ENCODE measurements around the gene COPA.
"Not testable (repeated sequence)": the region's sequence is repeated elsewhere in the genome, so short reads cannot be mapped to it uniquely, and the experiment has no call there.

COPA gene

DNA sequence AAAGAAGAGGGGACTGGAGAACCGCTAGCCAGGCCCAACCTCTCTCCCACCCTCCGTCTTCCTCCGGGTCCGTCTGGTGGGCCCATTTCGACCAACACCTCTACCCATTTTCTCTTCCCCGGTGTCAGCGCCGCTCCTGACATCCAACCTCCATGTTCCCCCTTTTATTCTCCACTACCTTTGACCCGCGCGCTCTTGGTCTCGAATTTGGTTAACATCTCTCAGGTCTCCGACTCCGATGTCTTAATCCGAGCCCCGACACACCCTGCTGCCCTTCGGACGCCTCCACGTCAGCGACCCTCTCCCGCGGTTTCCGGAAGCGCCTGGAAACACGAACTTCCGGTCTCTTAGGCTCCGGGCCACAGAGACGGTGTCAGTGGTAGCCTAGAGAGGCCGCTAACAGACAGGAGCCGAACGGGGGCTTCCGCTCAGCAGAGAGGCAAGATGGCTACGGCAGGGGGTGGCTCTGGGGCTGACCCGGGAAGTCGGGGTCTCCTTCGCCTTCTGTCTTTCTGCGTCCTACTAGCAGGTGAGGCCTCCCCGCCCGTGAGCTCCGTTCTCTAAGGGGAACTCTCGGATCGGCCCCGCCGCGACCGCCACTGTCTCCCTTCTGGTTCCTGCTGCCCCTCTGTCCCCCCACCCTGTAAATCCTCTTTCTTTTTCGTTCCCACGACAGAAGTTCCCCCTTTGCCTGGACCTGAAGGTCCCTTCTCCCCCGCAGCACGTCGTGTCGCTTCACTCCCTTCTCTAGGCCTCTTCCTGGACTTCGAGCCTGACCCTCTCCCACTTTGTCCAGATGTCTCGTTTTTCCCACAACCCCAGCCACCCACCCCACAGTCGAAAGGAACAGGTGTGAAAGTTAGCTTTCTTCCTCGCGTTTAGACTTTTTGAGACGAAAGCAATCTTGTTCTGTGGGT, at the start of gene COPA, which contains the start of gene NCSTN:
Gene COPA (minus strand): TSS at position 298 of the 917 bp plus-strand sequence. CDS start 80 bp downstream, at position 218.
Gene NCSTN (plus strand): TSS at position 431 of the 917 bp plus-strand sequence. CDS start 14 bp downstream, at position 445.
- peak; percentile 96 for DNase-seq

DNA sequence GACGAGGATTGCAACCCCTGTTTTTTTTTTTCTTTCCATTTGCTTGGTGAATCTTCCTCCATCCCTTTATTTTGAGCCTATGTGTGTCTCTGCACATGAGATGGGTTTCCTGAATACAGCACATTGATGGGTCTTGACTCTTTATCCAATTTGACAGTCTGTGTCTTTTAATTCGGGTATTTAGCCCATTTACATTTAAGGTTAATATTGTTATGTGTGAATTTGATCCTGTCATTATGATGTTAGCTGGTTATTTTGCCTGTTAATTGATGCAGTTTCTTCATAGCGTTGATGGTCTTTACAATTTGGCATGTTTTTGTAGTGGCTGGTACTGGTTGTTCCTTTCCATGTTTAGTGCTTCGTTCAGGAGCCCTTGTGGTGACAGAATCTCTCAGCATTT, 45.4 kb upstream of the COPA start:
- not testable (repeated sequence) for DNase-seq

DNA sequence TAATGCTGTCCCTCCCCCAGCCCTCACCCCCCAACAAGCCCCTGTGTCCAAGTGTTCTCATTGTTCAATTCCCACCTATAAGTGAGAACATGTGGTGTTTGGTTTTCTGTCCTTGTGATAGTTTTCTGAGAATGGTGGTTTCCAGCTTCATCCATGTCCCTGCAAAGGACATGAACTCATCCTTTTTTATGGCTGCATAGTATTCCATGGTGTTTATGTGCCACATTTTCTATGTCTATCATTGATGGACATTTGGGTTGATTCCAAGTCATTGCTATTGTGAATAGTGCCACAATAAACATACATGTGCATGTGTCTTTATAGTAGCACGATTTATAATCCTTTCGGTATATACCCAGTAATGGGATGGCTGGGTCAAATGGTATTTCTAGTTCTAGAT, 41.8 kb upstream of the COPA start:
- not testable (repeated sequence) for DNase-seq

DNA sequence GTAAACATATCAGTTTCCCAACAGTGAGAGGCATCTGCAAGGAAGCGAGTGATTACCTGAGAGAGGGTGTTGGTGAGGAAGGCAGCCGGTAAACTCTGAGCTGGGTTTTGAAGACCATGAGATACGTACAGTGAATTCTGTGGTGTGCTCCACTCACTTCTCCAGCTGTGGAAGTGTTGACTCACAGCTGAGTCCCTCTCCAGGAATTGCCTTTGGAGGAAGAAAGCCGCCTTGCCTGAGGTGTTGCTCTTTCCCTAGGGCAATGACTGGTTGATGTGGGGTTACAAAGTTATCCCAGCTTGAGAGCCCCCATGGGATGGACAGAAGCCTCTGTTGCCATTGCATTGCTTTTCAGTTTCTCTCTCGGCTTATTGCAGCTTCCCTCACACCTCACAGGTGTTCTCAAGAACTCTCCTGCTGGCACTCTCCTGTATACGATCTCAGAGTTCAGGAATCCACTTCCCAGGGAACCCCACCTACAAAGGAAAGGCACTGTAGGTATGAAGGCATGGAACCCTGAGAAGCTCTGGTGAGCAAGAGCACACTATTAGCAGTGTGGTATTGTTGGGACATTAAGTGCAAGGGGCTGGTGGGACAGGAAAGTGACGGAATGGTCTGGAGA, 34.6 kb upstream of the COPA start:
- peak; percentile 77 for DNase-seq

DNA sequence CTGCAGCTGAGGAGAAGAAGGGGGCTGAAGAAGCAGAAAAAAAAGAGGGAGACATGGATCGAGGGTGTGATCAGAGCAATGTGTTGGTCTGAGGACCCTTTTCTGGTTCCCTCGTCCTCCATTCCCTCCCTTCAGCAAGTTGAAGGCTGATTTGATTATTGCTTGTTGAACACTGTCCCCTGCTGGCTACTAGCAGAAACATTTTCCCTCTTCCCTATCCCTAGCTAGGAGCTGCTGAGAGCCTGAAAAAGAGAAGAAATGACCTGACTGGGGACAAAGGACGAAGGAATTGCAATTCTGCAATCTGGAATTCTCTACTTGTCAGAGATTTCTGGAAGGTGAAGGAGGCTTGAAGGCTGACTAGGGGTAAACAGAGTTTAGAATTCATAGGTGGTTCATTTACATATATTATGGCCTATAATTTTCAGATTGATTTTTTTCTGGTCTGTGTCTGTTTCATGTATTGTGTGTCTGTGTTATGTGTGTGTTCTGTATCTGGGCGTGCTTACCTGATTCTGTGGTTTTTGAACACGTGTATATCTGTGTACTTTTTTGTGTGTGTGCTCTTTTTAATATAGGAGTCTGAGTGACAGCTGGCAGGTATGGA, 33.6 kb upstream of the COPA start:
- DNase-seq, result peak; percentile 73

DNA sequence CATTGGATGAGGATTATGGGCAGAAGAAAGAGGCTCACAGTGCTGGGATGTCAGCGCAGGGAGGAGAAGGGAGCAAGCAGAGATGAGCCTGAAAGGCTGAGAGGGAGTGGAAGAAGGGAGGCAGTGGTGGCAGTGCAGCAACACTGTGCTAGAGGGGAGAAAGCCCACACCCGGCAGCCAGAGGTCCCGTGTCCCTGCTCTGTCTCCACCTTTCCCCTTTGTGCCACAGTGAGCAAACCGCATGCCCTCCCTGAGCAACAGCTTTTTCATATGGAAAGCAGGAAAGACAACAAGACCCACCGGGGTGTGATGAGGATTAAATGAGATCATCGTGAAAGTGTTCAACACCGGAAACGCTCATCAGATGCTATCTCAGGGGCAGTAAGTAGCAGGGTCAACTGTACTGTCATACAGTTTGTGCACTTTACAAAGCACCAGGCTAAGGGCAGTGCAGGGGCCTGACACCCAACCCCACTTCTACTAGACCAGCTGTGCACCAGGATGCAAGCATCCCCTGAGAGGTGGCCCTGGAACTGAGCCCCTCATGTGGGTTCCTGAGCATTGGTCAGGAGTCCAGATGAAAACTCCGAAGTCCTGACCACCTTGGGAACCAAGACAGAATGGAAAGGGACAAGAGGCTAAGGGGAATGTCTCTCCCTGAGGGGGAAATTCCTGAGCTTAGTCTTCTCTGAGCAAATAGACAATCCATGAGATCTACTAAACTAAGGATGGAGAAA, 32.9 kb upstream of the COPA start:
- DNase-seq, result peak; percentile 84

DNA sequence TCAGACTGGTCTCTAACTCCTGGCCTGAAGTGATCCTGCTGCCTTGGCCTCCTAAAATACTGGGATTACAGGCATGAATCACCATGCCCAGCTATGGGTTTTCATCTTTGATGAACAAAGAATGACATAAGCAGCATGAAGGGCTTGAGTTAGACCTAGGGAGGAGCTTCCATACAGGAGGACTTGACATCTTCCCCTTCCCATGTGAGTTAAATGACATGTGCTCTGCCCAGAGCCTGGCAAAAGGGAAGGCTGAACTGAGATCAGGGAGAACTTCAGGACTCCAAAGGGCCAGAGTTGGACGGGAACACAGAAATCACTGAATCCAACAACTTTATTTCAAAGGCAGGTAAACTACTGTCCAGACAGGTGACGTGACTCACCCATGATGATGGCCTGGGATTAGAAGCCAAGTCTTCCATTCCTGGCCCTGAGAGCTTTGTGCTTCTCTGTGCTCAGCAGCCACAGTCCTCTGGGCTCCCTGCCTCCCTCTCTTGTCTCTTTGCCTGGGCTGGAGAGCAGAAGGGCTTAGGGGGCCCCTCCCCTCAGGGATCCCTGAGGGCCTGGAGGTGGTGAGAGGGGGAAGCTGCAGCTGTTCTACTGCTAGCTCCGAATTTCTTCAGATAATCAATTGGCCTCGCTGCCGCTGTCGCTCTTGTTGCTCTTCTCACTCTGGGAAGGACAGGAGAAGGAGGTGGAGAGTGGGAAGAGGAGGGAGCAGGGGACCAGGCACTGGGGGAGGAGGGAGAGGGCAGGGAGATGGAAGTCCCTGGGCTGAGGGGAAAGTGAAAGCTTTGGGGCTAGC, 31.5 kb upstream of the COPA start:
- DNase-seq, result peak; percentile 9

DNA sequence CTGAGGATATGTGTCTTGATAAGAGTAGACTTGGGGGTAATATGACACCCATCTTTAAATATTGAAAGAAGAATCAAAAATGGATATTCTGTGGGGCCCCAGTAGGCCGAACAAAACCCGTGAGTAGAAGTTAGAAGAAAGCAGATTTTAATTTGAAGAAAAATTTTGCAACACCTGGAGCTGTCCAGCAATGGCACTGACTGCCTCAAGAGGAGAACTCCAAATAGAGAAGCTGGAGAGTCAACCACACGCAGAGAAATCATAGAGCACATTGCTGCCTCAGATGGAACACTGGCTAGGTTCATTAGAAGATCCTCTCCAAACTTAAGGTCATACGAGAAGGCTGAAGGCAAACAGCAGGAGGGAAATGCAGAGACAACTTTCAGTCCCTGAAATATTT, 30.6 kb upstream of the COPA start:
- no peak for DNase-seq

DNA sequence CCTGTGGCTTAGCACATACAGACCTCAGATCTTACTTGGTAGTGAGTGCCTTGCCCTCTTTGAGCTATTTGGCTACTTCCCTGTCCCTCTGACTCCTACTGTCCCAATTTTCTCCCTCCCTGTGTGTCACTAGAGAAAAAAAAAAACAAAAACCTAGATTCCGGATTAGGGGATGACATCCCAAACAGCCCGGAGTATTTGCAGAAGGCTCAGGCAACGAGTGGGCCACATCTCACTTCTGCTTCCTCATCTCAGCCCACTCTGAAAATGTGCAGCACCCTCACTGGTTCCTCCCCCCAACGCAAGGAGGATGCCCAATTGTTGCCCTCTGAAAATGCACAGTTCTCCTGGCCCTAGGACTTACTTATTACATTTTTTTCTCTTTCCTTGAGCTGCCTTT, 28.7 kb upstream of the COPA start:
- no peak for DNase-seq

DNA sequence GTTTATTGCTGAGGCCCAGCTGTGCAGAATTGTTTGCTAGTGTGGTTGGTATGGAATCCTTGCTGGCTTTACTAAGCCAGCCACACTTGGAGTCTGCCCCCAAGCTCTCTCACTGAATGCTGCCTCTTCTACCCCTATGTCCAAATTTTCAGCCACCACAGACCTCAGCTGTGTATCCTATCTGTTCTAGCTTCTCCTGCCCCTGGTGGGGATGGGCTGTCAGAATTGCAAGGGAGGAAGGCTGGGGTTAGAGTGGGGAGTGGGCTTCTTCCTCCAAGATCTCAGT, 28.2 kb upstream of the COPA start:
- DNase-seq, result no peak

DNA sequence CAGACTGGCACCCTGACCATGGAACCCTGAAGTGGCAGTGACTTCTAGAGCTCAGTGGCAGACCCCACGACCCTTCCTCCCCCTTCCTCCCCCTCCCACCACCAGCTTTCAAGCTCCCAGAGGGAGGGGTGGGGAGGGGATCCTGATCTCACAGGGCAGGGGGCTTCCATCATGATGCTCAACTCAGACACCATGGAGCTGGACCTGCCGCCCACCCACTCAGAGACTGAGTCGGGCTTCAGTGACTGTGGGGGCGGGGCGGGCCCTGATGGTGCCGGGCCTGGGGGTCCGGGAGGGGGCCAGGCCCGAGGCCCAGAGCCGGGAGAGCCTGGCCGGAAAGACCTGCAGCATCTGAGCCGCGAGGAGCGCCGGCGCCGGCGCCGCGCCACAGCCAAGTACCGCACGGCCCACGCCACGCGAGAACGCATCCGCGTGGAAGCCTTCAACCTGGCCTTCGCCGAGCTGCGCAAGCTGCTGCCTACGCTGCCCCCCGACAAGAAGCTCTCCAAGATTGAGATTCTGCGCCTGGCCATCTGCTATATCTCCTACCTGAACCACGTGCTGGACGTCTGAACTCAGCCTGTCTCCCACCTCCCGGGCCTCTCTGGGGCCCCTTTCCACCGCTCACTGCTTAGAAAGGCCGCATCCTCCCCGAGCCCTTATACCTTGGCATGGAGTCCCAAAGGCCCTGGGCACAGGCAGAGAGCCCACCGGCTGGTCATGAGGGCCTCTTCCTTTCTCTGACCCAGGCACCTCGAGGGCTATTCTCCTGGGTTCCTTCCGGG, 27.7 kb upstream of the COPA start:
- no peak for DNase-seq

DNA sequence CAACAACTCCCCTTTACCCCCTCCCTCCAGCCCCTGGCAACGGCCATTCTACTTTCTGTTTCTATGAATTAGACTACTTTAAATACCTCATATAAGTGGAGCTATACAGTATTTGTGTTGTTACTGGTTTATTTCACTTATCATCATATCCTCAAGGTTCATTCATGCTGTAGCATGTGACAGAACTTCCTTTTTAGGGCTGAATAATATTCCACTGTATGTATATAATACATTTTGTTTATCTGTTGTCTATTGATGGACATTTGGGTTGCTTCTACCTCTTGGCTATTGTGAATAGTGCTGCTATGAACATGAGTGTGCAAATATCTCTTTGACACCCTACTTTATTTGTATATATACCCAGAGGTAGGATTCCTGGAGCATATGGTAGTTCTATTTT, 26.0 kb upstream of the COPA start:
- no peak for DNase-seq

DNA sequence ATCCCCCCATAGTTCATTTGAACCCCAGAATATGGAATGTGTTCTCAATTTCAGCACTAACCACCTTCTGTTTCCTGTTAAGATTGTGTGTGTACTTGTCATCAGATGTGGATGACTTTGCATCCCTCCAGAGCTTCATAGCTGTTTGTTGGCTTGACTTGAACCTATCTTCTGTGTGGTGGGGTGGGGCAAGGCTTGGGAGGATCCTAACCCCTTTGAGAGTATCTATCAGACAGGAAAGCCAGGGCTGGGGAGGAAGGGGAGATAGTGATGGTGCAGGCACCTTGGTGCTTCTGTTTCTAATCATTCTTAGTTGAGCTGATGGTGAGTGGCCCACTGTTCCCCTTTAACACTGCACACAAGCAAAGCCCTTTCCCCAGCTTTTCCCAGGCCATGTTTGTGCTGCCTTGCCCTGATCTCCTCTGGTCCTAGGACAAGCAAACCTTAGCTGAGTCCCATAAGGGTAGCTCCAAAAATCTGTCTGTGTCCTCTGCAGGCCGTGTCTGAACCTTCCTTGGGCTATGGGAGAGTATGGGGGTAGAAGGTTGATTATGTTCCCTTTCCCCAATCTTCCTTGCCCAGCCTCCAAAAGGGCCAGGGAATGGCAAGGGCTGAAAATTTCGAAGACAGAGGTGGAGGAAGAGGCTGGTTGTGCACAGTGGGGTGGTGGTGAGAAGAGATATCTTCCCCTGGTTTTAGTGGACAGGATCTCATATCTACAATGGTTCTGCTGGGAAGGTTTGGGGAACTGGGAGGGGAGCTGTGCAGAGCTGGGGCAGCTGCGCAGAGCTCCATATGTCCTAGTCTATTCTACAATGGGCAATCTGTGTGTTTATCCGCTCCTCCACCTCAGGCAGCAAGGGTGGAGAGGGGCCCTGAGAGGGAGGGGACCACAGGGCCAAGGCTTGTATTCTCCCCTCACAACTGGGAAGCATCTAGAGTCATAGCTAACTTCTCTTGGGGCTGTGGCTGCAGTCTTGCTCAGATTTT, 25.2 kb upstream of the COPA start:
- DNase-seq, result no peak

DNA sequence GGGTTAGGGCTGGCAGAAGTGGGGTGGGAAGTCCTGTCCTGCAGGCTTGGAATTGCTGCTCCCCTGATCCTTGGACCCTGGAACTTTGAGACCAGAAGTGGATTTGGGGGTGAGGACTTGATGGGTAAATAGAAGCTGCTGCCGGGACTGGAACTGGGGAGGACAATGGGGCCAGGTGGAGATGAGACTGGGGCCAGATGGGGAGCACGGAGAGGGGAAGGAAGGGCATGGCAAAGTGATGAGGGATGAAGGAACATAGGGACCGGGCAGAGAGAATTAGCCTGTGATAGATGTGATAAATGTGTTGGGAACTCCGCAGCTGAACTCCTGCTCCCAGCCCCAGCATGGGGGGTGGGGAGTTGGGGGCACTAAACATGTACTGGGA, 24.5 kb upstream of the COPA start:
- no peak for DNase-seq

DNA sequence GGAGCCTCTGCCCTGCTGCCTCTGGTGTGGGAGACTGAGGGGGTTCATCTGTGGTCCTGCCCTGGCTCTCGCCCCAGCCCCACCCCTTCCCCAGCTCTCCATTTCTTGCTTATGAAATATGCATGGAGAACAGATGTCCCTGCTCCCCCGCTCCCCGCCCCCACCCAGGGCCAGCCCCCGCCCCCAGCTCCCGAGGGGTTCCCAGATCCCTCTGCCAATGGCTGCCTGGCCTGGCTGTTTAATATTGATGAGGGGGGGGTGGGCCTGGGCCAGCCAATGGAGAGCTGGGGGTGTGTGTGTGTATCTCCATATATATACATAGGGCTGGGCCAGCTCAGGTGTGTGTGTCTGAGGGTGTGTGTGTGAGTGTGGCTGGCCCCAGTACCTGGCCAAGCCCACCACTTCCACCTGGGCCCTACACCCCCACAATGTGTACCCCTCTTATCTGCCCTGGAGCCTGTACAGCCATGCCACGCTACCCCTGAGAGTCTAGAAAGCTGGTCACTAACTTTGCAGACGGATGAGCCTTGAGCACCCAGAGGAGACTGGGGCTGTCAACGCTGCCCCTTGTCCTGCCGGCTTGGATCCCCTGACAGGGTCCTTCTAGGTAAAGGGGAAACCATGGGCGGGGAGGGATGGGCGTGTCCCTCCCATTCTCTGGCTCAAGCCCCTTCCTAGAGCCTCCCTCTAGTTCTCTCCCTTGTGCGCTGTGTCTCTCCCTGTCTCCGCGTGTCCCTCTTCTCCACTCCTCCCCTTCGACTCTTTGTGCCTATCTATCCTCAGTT, 23.9 kb upstream of the COPA start, which contains the start of gene NHLH1:
Gene NHLH1 (plus strand): TSS at position 341 of the 785 bp plus-strand sequence. CDS start 3,661 bp downstream, outside the sequence.
- no peak for DNase-seq

DNA sequence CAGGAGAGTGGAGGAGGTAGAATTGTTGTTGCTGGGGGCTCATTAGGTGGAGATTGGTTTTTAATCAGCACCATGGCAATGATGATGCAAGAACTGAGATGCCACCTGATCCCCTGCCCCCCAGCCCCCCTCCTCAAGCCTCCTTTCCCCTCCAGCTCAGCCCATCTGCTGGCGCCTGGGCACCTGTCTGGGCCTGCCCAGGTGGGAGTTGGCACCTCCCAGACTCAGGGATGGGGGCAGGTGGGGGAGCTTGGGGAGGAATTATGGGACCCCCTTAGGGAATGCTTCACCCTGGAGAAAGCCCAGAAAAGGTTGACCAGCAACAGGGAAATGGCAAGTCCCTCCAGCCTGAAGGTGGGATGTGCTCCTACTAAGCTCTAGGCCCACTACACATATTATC, 22.3 kb upstream of the COPA start:
- DNase-seq, result no peak

DNA sequence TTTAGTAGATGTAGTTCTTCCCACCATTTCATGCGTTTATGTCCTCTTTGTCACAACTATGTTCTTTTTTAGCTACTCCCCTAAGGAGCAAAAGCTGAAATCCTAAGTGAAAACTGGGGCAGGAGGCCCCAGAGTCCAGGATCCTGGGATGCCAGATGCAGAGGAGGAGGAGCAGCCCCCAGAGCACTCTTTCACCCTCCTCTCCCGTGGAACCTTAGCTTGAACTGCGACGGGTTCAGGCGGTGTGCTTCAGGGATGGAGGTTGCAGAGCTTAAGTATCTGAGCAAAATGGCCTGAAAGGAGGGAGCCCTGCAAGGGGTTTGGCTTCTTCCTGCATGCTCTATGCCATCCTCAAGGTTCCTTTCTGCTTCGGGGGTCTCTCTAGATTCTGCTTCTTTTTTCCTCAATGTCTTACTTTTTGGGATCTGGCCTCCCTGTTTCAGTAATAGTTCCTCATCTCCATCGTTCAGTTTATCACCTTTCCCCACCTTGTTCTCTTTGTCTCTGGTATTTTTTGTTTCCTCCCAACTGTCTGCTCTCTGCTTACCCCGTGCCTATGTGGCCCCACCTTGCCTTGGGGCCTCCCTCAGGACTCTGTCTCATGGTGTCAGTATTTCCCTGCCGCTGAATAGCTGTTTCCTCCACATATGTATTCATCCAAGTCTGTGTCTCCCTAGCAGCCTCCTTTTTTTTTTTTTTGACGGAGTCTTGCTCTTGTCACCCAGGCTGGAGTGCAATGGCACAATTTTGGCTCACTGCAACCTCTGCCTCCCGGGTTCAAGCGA, 21.1 kb upstream of the COPA start:
- DNase-seq, result no peak

DNA sequence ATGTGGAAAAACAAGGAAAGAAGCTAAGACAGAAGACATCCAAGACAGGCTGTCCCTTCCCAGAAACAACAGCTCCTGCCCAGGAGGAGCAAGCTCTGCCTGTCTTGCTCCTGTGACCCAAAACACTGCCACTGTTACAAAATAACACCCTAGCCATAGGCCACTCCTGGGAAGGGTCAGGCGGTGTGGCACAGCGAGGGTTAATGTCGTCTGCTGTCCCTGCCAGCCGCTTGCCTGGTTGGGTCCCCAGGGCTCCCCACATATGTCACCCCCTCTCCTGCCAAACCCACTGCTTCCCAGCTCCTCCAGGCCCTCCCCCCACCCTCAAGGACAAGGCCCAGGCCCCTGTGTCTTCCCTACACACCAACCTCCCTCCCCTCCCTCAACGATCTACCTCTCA, 20.0 kb upstream of the COPA start:
- DNase-seq, result no peak

Measured in EL (cell line).